GM19035 (cell line): ENCODE results near the gene WFS1.

Experiments used
- ATAC-seq: cut with Tn5 transposase; IDR thresholded peaks from one replicate; pipeline ENCODE4 v1.9.1; 2021; ENCODE audit not compliant: unreplicated experiment

Gene WFS1

DNA sequence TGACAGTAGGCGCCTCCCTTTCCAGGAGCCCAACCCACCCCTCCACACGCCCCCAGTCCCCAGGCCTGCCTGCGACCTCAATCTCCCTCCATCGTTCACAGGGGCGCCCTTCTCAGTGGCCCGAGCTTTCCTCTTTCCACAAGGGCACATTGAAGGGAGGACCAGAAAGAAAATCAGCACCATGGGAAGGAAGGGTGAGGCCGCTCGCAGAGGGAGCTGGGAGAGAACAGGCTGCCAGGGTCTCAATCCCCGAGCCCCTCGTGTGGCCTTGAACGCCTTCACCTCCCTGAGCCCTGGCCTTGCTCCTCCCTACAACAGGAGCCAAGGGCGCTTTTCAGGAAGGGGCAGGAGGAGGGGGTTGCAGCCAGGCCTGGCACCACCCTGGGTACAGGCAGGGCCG, 66.5 kb downstream of the WFS1 start:
- ATAC-seq = no peak

DNA sequence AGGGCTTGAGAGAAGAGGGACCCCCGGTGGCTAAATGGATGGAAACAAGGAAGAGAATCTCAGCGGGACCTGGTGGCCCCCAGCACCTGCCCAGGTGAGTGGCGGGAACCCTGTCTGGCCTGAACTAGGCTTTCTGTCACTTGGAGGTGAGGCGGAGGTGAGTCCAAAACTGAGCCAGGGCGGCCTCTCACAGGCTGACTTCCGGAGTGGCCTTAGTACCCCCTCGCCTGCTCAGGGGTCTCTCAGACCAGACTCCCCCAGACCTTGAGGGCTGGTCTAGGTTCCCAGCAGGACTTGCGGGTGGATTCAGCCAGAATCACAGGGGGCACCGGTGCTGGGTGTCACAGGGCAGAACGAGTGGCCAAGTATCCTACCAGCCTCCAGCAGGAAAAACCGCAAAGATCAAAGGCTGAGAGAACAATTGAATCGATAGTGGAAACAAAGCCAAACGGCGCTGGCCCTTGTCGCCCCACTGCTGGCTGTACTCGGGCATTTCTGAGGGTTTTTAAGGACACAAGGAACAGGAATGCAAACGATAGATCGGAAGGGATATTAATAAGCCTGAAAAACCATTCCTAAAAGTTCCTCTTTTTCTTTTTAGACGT, 67.8 kb downstream of the WFS1 start:
- ATAC-seq = no peak

DNA sequence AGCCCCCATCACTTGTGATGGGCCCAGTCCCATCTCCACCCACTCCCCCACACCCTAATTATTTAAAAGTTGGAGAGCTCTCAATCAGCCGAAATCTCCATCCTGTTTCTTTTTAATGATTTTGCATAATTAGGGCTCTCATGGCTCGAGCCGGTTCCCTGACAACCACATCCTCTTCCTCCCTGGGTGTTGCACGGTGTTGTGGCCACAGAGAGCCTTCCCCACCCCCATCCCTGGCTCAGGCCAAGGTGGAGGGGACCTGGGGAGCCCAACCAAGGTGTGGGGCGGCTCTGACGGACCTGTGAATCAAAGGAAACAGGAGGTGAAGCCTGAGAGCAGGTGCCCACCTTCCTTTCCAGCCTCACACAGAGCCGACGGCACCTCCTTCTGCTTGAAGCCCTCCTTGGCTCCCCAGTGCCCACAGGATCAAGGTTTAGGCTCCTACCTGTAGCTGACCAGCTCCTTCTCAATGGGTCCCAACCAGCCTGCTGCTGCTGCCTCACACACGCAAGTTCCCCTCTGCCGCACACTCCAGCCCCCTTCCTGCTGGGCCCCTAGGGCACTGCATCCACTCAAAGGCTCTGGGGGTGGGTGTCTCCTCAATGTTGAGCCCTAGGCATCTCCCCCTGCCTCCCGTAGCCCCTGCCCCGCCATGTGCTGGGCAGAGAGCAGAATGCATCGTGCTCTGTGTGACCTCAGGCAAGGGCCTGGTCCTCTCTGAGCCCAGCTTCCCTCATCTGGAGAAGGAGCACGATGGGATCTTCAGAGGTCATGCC, 68.7 kb downstream of the WFS1 start:
- no peak for ATAC-seq

DNA sequence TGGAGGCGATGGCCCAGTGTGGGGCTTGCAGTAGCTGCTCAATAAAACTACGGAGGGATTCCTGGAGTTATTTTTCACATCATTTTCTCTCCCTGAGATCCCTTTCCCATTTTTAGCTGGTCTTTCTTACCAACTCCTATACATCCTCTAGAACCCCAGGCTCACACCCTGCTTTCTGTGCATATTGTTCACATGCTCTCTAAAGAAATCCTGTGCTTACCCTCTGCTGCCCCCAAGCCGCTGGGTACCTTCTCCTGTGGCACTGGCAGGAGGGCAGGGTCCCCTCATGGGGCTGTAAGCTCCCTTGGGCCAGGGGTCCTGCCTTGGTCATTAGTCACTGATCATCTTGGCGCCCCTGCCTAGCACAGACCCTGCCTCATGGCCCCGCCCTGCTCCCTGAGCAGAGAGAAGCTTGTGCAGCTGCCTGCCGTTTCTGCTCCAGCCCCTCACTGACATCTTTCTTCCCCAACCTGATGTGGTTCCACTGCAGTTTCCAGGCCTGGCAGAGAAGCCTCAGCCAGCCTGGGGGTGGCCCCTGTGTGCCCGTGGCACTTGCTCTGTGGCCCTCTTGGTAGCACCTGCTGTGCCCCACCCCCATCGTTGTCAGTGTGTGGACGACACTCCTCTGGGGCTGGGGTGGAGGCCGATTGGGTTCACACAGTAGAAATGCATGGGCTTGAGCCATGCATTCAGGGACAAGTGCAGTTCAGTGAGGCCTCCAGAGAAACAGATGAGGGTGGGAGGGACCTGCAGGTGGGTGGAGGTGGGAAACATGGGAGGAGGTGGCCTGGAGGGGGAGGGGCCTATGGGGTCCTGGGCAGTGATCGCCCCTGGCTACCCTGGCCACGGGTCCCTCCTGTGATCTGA, 69.5 kb downstream of the WFS1 start:
- ATAC-seq = no peak

DNA sequence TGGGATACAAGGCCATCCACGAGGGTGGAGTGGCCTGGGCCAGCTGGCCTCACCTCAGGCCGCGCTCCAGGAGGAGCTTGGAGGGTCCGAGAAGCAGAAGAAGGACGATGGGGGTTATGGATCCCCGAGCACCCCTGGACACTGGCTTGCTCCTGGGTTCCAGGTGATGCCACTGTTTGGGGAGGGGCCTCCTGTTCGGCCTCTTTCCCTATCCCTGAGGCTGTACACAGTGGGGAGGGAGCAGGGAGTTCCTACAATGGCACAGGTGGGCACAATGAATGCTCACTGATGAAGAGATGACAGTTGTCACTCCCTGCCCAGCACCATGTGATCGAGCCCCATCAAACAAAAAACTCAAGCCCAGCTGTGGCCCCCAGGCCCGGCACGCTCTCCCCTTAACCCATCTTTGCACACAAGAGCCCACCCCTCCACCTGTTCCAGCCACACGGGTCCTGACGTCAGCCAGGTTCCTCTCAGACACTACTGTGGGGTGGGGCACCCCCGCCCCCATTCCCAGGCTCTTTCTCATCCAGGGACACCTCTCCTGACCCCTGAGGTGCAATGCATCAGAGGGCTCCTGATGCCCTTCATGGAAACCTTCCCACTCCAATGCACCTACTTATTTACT, 70.3 kb downstream of the WFS1 start:
- no peak for ATAC-seq

DNA sequence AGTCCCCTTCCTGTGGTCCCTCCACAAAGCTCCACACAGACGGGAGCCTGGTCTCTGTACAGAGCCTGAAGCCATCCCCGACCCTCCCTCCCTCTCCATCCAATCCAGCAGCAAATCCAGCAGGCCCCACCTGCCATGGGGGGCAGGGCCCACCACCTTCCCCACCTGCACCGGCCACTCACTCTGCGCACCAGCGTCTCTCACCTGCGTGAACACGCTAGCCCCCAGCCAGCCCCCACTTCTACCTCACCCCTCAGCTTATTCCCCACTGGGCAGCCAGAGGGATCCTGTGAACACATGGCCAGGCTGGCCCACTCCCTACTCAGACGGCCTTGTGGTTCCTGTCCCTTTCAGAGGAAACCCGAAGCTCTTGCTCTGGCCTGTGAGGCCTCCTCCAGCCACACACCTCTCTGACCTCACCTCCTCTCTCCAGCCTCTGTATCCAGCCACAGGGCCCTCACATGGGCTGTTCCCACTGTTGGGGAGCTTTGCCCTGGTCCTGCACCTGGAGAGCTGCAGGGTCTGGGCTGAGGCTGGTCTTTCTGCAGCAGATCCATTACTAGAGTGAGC, 70.9 kb downstream of the WFS1 start:
- ATAC-seq = no peak

DNA sequence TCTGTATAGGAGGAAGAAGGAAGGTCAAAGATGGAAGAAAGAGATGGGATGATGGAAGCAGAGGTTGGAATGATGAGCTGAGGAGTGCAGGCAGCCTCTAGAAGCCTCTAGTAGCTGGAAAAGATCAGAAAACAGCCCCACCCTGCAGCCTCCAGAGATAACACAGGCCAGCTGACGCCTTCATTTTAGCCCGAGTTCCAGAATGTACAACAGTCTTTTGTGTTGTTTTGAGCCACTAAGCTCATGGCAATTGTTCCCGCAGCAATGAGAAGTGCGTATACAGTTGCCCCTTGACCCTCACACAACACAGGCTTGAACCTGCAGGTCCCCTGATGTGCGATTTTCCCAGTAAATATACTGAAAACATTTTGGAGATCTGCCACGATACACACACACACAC, 72.0 kb downstream of the WFS1 start:
- no peak for ATAC-seq

DNA sequence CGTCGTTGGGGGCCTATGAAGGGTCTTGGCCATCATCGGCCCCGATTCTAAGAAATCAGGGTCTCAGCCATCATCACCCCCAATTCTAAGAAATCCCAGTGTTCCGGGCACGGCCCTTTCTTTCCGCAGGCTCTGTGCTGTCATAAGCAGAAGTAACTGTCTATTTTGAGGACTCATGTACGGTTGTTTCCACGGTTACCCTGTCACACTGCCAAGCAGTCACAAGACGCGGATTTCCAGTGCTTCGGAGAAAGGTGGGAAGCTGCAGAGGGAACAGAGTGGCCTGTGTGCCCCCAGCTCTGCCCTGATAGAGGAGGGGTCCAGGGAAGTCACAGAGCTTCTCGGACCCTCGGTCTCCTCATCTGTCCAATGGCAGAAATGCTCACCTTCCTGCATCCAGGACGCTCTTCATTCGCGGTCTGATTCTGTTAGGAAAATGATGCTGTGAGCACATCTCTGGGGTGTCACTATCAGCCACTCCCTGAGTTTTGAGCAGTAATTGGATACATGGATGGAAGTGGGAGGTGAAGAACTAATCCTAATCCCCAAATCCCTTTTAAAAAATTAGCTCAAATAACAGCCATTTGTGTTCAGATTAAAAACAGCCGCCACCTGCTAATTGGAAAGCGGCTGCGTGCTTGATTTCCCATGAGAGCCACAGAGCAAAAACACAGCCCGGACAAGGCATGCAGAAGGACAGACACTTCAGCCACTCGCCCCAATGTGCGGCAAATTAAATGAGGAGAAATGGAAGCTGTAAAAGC, 73.1 kb downstream of the WFS1 start:
- ATAC-seq = no peak

DNA sequence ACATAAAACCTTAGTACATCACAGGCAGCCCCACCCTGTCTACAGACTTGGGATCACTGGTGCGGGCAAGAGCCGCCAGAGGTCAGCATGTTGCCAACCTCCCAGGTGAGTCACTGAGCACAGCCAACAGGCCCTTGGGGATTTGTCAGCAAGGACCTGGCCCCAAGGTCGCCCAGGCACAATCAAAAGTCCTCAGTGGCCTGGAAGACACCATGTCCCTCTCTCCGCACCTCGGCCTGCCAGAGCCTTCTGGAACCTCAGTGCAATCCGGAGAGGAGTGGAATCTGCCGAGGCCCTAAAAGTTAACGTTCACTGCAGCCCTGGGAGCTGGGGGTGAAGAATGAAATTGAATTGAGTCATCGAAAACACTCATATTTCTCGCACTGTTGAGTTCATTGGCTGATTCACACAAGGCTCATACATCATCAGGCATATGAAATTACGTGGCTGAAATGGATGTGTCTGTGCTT, 74.3 kb downstream of the WFS1 start:
- no peak for ATAC-seq

DNA sequence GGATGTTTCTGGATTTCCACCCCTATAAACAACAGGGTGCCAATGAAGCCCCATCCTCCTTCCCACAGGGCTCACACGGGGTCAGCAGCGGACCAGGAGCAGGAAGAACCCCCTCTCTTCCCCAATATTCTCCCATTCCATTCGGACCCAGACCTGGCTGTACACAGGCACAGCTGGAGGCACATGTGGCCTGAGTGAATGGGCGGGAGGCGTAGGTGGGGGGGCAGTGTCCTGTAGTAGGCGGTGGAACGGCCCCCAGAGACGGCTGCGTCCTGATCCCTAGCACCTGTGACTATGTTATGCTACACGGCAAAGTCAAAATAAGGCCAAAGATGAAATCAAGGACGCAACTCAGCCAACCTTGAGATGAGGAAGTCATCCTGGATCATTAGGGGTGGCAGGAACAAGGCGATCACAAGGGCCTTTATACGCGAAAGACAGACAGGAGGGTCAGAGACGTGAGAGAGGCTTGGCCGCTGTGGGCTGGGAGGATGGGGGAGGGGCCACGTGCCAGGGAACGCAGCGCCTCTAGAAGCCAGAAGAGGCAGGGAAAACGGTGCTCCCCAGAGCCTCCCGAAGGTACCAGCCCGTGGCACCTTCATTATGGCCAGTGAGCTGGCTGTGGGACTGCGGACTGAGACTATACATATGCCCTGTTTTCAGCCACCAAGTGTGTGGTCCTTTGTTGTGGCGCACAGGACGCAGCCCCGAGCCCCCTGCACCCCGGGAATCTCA, 75.6 kb downstream of the WFS1 start:
- no peak for ATAC-seq

DNA sequence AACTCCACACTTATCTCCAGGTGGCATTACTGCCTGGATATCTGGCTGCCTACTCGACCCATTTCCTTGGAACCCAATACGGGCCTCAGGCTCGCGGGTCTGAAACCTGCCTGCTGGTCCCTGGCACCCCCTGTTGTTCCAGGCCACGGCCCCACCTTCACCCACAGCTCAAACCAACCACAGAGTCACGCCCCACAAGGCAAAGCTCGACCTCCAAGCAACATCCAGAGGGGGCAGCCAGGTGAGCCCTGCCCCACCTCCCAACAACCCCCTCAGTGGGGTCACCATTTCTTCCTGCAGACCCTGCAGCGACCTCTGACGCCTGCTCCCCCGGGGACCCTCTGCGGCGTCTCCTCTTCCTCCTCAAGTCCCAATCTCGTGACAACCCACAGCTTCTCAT, 76.2 kb downstream of the WFS1 start:
- no peak for ATAC-seq

DNA sequence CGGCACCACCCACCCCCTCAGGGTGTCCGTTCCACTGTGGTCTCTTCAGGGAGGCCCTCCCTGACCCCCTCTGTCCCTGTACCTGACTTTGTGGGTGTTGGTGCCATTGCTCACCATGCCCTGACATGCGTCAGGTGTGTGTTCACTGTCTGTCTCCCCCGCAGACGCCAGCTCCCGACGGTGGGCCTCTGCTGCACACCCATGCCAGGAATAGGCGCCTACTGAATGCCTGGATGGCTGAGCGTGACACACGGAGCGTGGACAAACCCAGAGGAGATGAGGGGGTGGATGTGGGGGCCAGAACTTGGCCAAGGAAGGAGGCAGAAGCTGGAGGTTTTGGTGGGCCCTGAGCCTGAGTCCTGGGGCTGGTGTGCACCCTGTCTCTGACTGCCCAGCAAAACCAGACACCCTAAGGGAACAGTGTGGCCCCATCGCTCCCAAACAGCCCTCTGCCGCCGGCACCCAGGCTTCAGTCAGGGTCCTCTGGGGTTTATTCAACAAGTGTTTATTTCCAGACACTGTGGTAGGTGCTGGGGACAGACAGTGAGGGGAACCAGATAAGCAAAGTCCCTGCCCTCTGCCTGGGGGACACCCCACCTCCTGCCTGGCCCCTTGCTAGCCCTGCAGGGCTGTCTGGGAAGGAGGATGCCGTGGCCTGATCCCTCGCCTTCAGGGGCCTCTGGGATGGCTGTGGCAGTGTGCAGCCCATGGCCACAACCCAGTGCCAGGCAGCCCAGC, 76.9 kb downstream of the WFS1 start:
- no peak for ATAC-seq

DNA sequence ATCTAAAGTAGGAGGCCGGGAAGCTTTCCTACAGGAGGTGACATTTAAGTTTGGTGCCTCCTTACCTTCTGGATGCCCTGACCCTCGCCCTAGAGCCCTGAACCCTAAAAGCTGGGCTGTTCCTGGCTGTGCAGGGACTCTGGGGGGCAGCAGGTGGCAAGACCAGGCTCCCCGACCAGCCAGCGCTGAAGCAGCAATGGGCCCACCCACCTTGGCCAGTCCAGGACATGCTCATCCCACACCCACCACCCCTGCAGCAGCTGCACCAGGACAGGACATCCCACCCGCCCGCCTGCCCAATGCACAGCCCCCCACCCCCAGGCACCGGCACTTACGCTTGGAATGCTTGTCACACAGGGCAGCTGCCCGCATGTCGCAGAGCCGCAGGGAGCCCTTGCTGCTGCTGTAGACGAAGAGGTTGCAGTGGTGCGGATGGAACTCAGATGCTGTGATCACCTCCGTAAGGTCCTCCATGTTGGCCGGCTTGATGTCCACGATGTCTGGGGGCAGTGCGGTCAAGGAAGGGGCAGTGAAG, 77.9 kb downstream of the WFS1 start:
- no peak for ATAC-seq

DNA sequence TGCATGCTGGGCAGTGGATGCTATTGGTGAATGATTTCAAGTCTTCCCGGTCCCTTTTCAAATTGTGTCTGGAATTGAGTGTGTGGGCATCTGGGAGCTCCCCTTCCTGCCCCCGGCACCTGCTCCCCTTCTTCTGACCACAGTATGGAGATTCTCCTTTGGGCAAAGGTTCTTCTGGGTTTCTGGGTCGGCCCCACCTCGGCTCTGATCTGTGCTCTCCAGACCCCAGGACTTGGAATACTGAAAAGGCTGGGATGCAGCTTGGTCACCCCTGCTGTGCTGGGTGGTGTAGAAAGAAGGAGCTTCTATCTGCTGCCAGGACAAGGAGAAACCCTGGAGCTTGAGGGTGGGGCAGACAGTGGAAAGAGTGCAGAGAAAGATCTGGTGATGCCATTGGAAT, 78.8 kb downstream of the WFS1 start:
- ATAC-seq = no peak

DNA sequence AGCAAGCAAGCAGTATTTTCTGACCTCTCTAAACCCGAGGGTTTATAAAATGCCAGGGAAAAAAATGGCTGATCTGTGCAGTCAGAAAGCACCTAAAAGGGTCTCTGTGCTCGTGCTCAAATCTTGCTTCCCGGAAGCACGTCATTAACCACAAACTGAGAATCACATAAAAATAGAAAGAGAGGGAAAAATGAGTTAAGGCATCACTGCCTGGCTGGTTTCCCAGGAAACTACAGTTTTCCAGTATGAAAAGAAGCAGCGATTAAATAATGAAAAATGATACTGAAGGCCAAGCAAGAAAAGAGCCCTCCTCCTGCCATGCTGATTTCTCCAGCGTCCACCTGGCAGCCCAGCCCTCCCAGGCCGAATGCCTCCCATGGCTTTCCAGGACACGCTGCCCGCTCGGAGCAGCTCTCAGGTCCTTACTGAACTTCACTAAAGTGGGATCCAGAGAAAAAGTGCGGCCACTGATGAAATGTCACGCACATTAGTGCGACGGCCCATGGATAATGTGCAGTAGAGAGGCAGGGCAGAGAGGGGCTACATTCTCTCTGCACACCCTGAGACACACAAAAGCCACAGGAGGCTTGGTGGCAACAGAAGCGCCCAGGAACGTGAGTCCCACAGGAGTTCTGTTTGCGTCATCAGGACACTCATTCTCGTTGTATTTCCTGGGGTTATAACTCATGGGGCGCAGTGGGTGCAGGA, 80.4 kb downstream of the WFS1 start:
- no peak for ATAC-seq

DNA sequence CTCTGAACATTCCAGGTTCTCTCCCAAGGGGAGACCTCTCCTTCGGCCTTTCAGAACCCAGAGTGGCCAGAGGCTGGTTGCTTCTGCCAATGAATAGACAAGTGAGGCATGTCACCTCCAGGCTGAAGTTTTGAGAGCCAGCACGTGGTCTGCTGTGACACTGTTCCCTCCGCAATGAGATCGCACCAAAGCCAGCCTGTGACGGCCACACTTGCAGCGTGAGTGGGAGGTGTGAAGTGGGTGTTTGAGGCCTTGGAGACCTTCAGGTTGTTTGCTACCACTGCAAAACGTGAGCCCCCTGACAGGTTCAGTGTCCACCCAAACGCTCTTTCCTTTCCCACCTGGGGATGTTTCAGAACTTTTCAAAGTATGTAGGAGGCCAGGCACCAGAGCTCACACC, 81.0 kb downstream of the WFS1 start:
- ATAC-seq = no peak

DNA sequence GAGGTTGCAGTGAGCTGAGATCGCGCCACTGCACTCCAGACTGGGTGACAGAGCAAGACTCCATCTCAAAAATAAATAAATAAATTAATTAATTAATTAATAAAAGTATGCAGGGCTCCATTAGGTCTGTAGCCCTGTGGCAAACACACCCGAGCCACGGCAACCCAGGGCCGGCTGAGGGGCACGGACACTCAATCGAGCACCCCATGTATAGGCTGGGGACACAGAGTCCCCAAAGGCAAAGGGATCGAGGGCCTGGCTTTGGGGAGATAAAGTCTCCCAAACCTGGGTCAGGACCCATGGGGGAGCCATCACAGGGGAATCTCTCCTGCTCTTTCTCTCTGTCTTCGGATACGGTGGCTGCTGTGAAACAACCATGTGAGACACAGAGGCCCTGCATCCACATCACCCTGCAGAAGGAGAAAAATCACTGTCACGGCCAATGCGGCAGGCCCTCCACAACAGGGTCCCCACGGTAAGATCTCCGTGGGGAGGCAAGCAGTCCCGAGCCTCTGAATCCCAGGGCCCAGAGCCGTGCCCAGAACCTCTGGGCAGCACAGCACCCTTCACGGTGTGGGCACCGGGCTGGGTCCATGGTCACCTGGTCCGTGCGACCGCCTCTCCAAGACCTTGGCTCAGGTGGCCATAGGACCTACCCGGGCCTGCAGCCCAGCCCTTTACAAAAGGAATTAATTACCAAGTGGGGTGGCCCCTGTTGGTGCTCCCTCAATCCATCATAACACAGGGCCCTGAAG, 81.8 kb downstream of the WFS1 start:
- ATAC-seq = no peak
